Ascending aorta (tissue), 2 donors: ENCODE data around the gene NRXN3. TPM values are rescaled to one million over a fixed set of nuclear protein-coding genes. Genes with fewer than 3 reads are reported as not detected.

Experiments used
- DNase-seq, 2 donors: peaks; one replicate each; pipeline ENCODE4 v3.0.0-alpha.2; 2019; ENCODE audit warnings: low spot score in 2 of 2
- H3K27ac ChIP-seq, 2 donors: fragments of 200-600 bp; sonication (generic); one replicate each; pipeline ENCODE4 v1.5.1; 2016 to 2017; ENCODE audit warnings: mild to moderate bottlenecking in 1 of 2
- H3K27me3 ChIP-seq: fragments of 200-600 bp; sonication (generic); one replicate; pipeline ENCODE4 v1.5.1; 2017
- H3K36me3 ChIP-seq, 2 donors: fragments of 200-600 bp; sonication (generic); one replicate each; pipeline ENCODE4 v1.5.1; 2016
- H3K4me1 ChIP-seq, 2 donors: fragments of 200-600 bp; sonication (generic); one replicate each; pipeline ENCODE4 v1.5.1; 2016 to 2017; ENCODE audit warnings: mild to moderate bottlenecking in 1 of 2
- H3K4me3 ChIP-seq, 2 donors: fragments of 200-600 bp; sonication (generic); one replicate each; pipeline ENCODE4 v1.5.1; 2016 to 2017; ENCODE audit warnings: mild to moderate bottlenecking in 1 of 2
- H3K9me3 ChIP-seq, 2 donors: fragments of 200-600 bp; sonication (generic); one replicate each; pipeline ENCODE4 v1.5.1; 2016
- intact Hi-C: fragments of 100-400 bp; cut with DNase I; formaldehyde crosslinking; loops from one replicate; pipeline ENCODE4 v1.15.1; 2023
- total RNA-seq: library from RNA; depleted of rRNA; stranded (reverse); fragments of >200 nt; gene quantifications from one replicate; pipeline ENCODE4 v1.1.0, GENCODE V29; 2016
- TF ChIP-seq, protein P1 (sequence below), 3 experiments: fragments of 200-600 bp in 2 of 3; fragments of 450-650 bp in 1 of 3; sonication (generic) in 2 of 3; IDR thresholded peaks; one replicate each; pipeline ENCODE4 v1.5.1; 2016 to 2019; ENCODE audit warnings: antibody characterized with exemption in 3 of 3, mild to moderate bottlenecking in 1 of 3, moderate library complexity in 1 of 3

The NRXN3 gene
- total RNA-seq, 1 donor from 2014 or later: 21.0 TPM

DNA sequence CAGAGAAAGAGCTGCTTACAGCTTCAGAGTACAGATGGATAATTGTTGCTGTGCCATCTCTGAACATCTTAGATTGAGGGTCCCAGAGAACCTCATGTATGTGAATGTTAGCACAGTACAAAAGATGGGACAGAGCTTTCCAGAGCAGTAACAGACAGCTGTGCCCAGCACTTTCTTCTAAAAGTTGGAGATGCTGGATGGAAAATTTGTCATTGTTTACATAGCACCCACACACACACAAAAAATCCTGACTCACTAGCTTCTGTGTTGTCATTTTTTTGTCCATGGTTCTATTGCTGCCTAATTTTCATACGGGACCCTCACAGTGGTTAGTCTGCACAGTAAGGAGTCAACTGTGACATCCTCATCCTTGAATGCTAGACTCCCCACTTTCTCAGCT, 1666.4 kb downstream of the NRXN3 start:
- Histone ChIP-seq H3K9me3 (no peaks in the 10 kb centered on the region), H3K4me3 (no peak overlapping the region), H3K27me3 (no peaks in the 10 kb centered on the region), H3K4me1 (no peaks in the 10 kb centered on the region), H3K36me3 (no peaks in the 10 kb centered on the region), H3K27ac (no peak overlapping the region)
- TF ChIP-seq, protein P1, sequence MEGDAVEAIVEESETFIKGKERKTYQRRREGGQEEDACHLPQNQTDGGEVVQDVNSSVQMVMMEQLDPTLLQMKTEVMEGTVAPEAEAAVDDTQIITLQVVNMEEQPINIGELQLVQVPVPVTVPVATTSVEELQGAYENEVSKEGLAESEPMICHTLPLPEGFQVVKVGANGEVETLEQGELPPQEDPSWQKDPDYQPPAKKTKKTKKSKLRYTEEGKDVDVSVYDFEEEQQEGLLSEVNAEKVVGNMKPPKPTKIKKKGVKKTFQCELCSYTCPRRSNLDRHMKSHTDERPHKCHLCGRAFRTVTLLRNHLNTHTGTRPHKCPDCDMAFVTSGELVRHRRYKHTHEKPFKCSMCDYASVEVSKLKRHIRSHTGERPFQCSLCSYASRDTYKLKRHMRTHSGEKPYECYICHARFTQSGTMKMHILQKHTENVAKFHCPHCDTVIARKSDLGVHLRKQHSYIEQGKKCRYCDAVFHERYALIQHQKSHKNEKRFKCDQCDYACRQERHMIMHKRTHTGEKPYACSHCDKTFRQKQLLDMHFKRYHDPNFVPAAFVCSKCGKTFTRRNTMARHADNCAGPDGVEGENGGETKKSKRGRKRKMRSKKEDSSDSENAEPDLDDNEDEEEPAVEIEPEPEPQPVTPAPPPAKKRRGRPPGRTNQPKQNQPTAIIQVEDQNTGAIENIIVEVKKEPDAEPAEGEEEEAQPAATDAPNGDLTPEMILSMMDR (IDR thresholded peaks at IDR 0.05): no peak
- no peak for DNase-seq
- intact Hi-C loops: no loop called here

DNA sequence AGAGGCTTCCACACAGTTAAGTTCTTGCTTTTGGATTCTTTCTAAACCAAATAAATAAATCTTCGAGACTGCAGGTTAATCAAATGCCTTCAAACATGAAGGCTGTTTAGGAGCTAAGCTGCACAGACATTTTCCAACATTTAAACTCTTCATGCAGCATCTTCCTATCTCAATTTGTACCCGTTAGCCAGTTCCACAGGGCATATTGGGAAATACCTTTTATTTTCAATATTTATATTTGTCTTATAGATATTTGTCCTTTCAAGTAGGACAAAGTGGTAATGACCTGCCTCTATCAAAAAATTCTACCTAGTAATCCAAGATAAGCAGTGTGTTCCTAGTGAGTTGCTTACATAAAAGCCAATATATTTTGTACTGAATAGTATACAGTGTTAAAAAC, 1667.5 kb downstream of the NRXN3 start:
- Histone ChIP-seq H3K4me1 (no peaks in the 10 kb centered on the region), H3K4me3 (no peak overlapping the region), H3K9me3 (no peaks in the 10 kb centered on the region), H3K27me3 (no peaks in the 10 kb centered on the region), H3K36me3 (no peaks in the 10 kb centered on the region), H3K27ac (no peak overlapping the region)
- no peak for DNase-seq
- intact Hi-C loops: no loop called here
- TF ChIP-seq, protein P1 (IDR thresholded peaks at IDR 0.05): no peak

DNA sequence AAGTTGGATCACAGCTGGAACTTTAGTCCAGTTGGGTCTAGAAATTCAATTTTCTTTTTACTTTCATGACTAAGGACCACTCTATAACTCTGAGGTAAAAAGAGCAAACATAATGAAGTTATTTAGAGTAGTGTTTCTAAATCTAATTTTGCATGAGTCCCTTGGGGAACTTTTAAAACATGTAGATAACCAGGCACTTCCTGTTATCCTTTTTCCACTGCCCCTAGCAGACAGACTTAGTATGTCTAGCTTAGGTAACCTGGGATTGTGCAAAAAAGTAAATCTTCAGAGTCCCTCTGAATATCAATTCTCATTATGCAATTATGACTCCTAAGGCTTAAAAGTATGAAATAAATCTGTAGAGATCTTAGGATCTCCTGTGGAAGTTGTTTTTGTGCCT, 1669.9 kb downstream of the NRXN3 start:
- no peak overlapping the region for H3K4me3 ChIP-seq
- no peaks in the 10 kb centered on the region for H3K36me3 ChIP-seq
- TF ChIP-seq, protein P1 (IDR thresholded peaks at IDR 0.05): no peak
- no peaks in the 10 kb centered on the region for H3K9me3 ChIP-seq
- no peaks in the 10 kb centered on the region for H3K27me3 ChIP-seq
- H3K4me1 ChIP-seq: no peaks in the 10 kb centered on the region
- DNase-seq: no peak
- intact Hi-C loops: no loop called here
- no peak overlapping the region for H3K27ac ChIP-seq

DNA sequence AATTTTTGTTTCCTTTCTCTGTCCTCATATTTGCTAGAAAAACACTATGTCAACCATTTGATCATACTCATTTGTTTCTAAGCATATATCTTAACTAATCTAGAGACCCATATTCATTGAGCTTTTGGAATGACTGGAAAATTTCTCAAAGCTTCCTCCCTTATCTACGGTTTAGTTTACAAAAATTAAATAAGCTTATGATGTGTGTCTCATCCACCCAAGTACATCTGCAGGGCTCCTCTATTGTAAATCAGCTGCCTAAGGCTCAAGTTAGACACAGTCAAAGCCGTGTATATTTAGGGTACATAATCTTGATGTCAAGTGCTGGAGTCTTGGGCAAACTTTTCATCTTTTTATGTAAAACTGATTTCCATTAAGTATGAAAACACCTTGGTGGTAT, 1670.7 kb downstream of the NRXN3 start:
- intact Hi-C loops: no loop called here
- Histone ChIP-seq H3K27me3 (no peaks in the 10 kb centered on the region), H3K4me1 (no peaks in the 10 kb centered on the region), H3K27ac (no peak overlapping the region), H3K36me3 (no peaks in the 10 kb centered on the region), H3K9me3 (no peaks in the 10 kb centered on the region), H3K4me3 (no peak overlapping the region)
- TF ChIP-seq, protein P1 (IDR thresholded peaks at IDR 0.05): no peak
- no peak for DNase-seq

DNA sequence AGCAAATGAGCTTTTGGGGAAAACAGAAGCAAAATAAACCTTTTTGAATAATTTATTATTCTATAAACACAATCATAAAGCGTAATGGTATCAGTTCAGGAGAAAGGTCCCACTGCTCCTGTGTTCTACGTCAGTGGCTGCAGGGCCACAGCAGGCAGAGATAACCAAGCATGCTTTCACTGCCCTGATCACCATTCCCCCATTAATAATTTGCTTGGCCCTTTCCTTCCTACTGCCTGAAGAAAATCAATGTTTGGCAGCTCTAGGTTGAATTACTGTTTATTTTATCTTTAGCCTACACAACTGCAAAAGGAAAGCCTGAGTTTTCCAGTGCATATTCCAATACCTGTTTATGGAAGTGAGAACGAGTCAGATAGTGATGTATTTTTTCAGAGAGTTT, 1671.3 kb downstream of the NRXN3 start:
- Histone ChIP-seq H3K27ac (no peak overlapping the region), H3K4me3 (no peak overlapping the region), H3K9me3 (no peaks in the 10 kb centered on the region), H3K27me3 (no peaks in the 10 kb centered on the region), H3K4me1 (no peaks in the 10 kb centered on the region), H3K36me3 (no peaks in the 10 kb centered on the region)
- DNase-seq: no peak
- TF ChIP-seq, protein P1 (IDR thresholded peaks at IDR 0.05): no peak
- intact Hi-C loops: no loop called here

DNA sequence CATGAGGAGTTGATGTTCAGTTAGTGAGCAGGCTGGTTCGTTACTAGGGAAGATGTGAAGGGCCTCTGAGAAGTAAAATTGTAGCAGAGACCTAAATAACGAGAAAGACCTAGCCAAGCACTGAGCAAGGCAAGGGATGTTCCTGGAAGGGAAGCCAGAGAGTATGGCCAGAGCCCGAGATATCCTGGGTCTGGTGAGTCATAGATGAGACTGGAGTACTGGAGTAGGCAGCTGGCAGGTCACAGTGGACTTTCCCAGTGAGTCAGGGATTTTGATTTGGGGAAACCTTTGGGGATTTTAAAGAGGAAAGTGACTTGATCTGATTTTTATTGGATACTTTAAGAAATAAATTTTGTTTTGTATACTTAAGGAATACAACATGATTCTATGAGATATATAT, 1672.1 kb downstream of the NRXN3 start:
- intact Hi-C loops: no loop called here
- H3K27ac ChIP-seq: no peak overlapping the region

More for the DNA sequence above, 1672.1 kb downstream of the NRXN3 start:
- H3K36me3 ChIP-seq: no peaks in the 10 kb centered on the region
- no peaks in the 10 kb centered on the region for H3K9me3 ChIP-seq
- TF ChIP-seq, protein P1 (IDR thresholded peaks at IDR 0.05): no peak
- peak in 1 of 2 donors; percentile 71 for DNase-seq
- no peaks in the 10 kb centered on the region for H3K27me3 ChIP-seq
- no peaks in the 10 kb centered on the region for H3K4me1 ChIP-seq
- H3K4me3 ChIP-seq: no peak overlapping the region
